Progenitor cell of endocrine pancreas (in vitro differentiated cells): ENCODE results near the gene LSM5. TPM values are rescaled to one million over a fixed set of nuclear protein-coding genes. Genes with fewer than 3 reads are reported as not detected.

Experiments used
- DNase-seq: peaks from one replicate; pipeline ENCODE4 v3.0.0; 2021; ENCODE audit warnings: low spot score; ENCODE audit not compliant: unreplicated experiment
- H3K27ac Mint-ChIP-seq: 2 replicates; pipeline ENCODE4 v1.8.0; 2021; ENCODE audit warnings: mild to moderate bottlenecking, moderate library complexity, mixed read lengths
- H3K27me3 Mint-ChIP-seq: 2 replicates; pipeline ENCODE4 v1.8.0; 2021; ENCODE audit warnings: mixed read lengths
- H3K36me3 Mint-ChIP-seq: 2 replicates; pipeline ENCODE4 v1.8.0; 2022; ENCODE audit warnings: mixed read lengths; ENCODE audit not compliant: insufficient read depth
- H3K4me1 Mint-ChIP-seq: 2 replicates; pipeline ENCODE4 v1.8.0; 2021; ENCODE audit warnings: low read depth, mixed read lengths
- H3K4me3 Mint-ChIP-seq: 2 replicates; pipeline ENCODE4 v1.8.0; 2021; ENCODE audit warnings: low read depth, mild to moderate bottlenecking, moderate library complexity, mixed read lengths
- H3K9me3 Mint-ChIP-seq: 2 replicates; pipeline ENCODE4 v1.8.0; 2021; ENCODE audit warnings: low read depth, mixed read lengths
- CTCF ChIP-seq: fragments of 200-600 bp; sonication (generic); IDR thresholded peaks from one replicate; pipeline ENCODE4 v1.5.0; 2021; ENCODE audit warnings: antibody characterized with exemption, mild to moderate bottlenecking; ENCODE audit not compliant: unreplicated experiment
- total RNA-seq: library from RNA; stranded (reverse); gene quantifications from 2 replicates; pipeline ENCODE4 v1.2.1, GENCODE V29; 2021

LSM5 gene
- total RNA-seq, 1 donor from 2014 or later = 78.1 TPM

DNA sequence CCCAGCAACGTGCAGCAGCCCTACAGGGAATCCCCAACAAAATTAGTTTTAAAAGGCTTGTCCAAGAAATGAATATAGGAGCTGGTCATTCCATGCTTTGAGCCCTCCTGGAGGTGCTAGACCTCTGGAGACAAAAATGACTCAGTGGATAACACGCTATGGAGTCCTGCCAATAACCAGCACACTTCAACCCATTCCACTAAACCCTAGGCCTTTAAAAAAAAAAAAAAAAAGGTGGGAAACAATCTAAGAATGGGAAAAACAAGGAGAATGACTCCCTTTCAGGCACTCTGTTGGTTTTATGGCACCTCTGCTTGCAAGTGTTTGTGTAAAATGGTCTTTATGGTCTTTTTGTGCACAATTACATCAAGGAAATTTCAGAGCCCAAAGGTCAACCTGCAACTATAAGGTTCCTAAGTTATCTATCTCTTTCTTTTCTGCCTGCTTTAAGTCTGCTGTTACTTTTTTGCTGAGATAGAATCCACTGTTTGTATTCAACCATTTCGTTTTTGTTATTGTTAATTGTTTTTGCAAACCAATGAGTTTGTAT lies 26.4 kb upstream of the LSM5 start:
- no peak for TF ChIP-seq CTCF
- Mint-ChIP-seq H3K9me3 (peaks cover 62% of the 10 kb centered on the region), H3K27ac (no peak overlapping the region), H3K4me3 (no peak overlapping the region), H3K36me3 (peaks cover 78% of the 10 kb centered on the region), H3K4me1 (no peaks in the 10 kb centered on the region), H3K27me3 (no peaks in the 10 kb centered on the region)
- no peak for DNase-seq

DNA sequence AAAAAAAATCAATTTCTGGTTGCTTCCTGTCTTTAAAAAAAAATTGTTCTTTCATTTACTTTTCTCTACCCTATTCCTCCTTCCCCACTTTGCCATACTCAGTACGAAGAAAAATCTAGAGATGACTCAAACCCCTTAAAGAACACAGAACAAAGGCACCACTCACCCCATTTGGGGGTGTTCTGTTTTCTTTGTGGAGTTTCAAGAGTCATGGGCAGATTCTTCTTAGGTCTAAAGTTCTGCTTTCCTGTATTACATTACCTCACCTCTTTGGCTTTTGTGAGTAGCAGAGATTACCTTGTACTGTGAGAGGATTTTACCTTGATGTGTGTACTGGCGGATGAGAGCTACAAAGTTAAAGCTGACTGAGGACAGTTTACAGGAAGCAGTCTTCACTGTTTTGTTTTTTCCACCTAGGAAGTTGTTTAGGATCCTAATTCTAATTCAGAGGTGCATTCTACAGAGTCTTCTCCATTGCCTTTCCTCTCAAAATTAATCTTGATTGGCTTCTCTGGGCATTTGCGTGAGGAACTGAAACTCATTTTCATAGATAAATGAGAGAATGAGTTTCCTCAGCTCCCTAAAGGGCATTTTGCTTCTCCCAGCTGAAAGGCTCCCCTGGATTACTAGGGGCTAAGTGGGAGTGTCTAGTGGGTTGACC lies 25.8 kb upstream of the LSM5 start:
- Mint-ChIP-seq H3K4me3 (no peak overlapping the region), H3K9me3 (peaks cover 63% of the 10 kb centered on the region), H3K27me3 (no peaks in the 10 kb centered on the region), H3K36me3 (peaks cover 79% of the 10 kb centered on the region), H3K4me1 (no peaks in the 10 kb centered on the region), H3K27ac (no peak overlapping the region)
- no peak for TF ChIP-seq CTCF
- no peak for DNase-seq

GRCh38 chr7:32513210-32513609 lies 23.0 kb upstream of the LSM5 start:
- Mint-ChIP-seq H3K9me3 (peaks cover 56% of the 10 kb centered on the region), H3K27ac (peak overlapping the region; percentile 10), H3K27me3 (no peaks in the 10 kb centered on the region), H3K36me3 (peaks cover 71% of the 10 kb centered on the region), H3K4me1 (no peaks in the 10 kb centered on the region), H3K4me3 (no peak overlapping the region)
- TF ChIP-seq CTCF = no peak
- no peak for DNase-seq

- Mint-ChIP-seq H3K27ac (peak overlapping the region; percentile 72), H3K36me3 (peaks cover 71% of the 10 kb centered on the region), H3K4me1 (no peaks in the 10 kb centered on the region), H3K9me3 (peaks cover 55% of the 10 kb centered on the region), H3K4me3 (no peak overlapping the region), H3K27me3 (no peaks in the 10 kb centered on the region)
- no peak for DNase-seq
- TF ChIP-seq CTCF = no peak
Observed at GRCh38 chr7:32511791-32512190, 21.6 kb upstream of the LSM5 start.

DNA sequence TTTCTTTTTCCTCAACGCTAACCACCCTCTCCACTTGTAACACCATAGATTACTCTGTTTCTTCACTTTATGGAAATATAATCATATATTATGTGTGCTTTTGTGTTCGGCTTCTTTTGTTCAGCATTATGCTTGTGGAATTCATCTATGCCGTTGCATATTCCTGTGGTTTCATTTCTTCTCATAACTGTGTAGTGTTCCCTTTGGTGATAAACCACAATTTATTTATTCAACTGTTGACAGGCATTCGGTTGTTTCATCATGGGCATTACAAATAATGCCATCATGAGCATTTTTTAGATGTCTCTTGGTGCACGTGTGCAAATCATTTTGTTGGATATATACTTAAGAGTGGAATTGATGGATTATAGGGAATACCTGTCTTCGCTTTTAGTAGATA lies 17.2 kb upstream of the LSM5 start:
- Mint-ChIP-seq H3K27ac (no peak overlapping the region), H3K9me3 (peaks cover 22% of the 10 kb centered on the region), H3K4me1 (peaks cover 6% of the 10 kb centered on the region), H3K36me3 (peaks cover 31% of the 10 kb centered on the region), H3K27me3 (no peaks in the 10 kb centered on the region), H3K4me3 (no peak overlapping the region)
- TF ChIP-seq CTCF = no peak
- no peak for DNase-seq
